GM12801 (cell line): ENCODE measurements around the gene TCEANC2.

Experiments used
- TF ChIP-seq, protein P1 (sequence below): IDR thresholded peaks from one replicate; pipeline ENCODE4 v1.5.1; 2011; ENCODE audit warnings: control low read depth; ENCODE audit not compliant: insufficient read length; ENCODE audit errors: extremely low read depth

The TCEANC2 gene

GRCh38 chr1:54131419-54131818 is 78.0 kb downstream of the TCEANC2 start:
- TF ChIP-seq, protein P1, sequence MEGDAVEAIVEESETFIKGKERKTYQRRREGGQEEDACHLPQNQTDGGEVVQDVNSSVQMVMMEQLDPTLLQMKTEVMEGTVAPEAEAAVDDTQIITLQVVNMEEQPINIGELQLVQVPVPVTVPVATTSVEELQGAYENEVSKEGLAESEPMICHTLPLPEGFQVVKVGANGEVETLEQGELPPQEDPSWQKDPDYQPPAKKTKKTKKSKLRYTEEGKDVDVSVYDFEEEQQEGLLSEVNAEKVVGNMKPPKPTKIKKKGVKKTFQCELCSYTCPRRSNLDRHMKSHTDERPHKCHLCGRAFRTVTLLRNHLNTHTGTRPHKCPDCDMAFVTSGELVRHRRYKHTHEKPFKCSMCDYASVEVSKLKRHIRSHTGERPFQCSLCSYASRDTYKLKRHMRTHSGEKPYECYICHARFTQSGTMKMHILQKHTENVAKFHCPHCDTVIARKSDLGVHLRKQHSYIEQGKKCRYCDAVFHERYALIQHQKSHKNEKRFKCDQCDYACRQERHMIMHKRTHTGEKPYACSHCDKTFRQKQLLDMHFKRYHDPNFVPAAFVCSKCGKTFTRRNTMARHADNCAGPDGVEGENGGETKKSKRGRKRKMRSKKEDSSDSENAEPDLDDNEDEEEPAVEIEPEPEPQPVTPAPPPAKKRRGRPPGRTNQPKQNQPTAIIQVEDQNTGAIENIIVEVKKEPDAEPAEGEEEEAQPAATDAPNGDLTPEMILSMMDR: no peak

GRCh38 chr1:54132495-54132894 is 79.1 kb downstream of the TCEANC2 start:
- TF ChIP-seq, protein P1: no peak

GRCh38 chr1:54134295-54134694 is 80.9 kb downstream of the TCEANC2 start:
- TF ChIP-seq, protein P1: no peak

GRCh38 chr1:54135436-54136120 is 82.2 kb downstream of the TCEANC2 start:
- TF ChIP-seq, protein P1: no peak

GRCh38 chr1:54136269-54136896 is 83.0 kb downstream of the TCEANC2 start:
- TF ChIP-seq, protein P1: no peak

DNA sequence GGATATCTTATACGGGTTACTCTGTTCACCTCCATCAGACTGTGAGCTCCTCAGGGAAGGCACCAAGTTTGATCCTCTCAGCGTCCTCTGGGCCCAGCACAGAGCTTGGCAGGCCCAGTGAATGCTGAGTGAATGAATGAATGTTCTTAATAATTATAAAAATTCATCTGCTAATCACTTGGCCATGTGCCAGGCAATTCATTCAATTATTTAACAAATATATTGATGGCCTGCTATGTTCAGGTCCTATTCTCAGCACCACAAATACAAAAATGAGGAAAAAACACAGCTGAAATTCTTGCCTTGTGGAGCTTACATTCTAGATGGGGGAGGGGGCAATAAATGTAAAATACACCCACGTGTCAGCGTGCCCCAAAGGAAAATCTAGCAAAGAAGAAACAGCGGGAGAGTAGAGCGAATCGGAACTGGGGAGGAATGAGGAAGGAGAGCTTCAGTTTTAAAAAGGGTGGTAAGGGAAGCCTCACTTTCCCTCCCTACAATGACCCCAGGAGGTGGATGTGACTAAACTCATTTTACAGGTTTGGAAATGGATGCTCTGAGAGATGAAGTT is 83.6 kb downstream of the TCEANC2 start:
- TF ChIP-seq, protein P1: no peak

GRCh38 chr1:54137534-54138061 is 84.2 kb downstream of the TCEANC2 start:
- TF ChIP-seq, protein P1: no peak
